ENCODE results near the gene CHTF18.

CHTF18 gene

DNA sequence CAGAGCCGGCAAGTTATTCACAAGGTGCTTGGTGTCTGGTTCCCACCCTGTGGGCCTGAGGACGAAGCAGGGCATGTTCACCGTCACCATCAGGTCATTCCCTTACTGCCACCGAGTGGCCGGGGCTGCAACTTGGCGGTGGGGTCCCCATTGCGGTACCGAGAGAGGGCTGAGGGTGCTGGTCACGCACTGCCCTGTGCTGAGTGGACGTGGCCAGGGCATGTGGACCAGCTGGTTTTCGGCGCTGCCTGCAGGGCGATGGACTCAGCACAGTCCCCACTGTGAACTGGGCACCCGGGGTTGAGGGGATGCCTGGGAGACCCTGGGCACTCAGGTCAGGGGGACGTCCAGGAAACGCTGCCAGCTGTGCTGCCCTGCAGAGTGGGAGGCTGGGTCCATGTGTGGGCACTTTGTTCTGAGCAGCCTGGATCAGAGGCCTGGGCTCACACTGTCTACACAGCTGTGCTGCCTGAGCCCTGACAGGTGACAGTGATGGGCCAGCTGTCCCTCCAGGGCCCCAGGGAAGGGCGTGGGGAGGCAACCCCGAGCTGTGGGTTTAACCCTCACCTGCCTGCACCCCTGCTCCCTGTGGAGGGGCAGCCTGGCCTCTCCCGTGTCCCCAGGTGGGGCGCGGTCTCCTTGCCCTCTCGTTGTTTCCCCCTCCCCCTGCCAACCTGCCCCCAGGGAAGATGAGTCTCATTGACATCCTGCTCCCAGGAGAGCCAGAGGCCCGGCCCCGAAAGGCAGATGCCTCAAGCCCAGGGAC, 51.4 kb downstream of the CHTF18 start:
- no peaks in the 10 kb centered on the region for H3K36me3 ChIP-seq (ENCODE audit: insufficient read depth, low read length)
- H3K9me3 ChIP-seq (ENCODE audit: control insufficient read depth, insufficient read depth, low read length) = peaks cover 11% of the 10 kb centered on the region
- no peaks in the 10 kb centered on the region for H3K4me1 ChIP-seq (ENCODE audit: insufficient read depth, low read length)
- H3K9ac ChIP-seq (ENCODE audit: low read depth, low read length) = no peak overlapping the region

DNA sequence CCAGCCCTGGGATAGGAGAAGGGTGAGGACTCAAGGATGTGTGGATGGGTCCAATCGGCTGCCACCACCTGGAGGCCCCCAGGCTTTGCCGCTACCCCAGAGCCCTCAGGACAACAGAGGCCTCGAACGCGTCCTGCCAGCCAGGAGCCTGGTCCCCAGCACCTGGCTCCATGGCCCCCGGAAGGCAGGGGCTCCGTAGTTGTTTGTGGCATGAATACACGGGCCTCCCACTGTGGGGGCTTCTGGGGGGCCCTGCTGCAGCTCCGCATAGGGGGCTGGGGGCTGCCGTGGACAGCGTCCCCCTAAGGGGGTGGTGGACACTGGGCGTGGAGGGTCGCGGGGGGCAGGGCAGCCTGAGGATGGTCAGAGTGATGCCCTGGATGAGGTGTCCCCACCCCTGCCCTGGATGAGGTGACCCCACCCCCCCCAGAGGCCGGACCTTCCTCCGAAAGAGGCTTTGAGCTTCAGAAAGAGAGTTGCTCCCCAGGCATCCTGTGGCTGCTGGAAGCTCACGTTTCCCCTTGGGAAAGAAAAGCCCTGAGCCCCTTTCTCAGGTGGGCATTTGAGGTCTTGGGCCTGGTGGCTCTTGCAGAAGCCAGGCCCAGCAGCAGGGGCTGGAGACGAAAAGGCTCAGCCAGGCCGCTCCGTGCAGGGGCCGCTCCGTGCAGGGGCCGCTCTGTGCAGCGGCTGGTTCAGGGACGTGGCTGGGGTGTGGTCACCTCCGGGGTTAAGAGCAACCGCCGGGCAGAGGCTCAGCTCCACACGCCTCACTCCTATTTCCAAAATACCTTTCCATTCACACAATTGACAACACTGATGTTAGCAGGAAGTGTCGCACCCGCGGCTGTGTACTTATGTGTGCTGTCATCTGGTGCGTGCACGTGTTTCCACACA, 52.4 kb downstream of the CHTF18 start:
- no peaks in the 10 kb centered on the region for H3K36me3 ChIP-seq (ENCODE audit: insufficient read depth, low read length)
- H3K9me3 ChIP-seq (ENCODE audit: control insufficient read depth, insufficient read depth, low read length) = peaks cover 7% of the 10 kb centered on the region; the same call in 1 of the 2 replicates
- no peak overlapping the region for H3K9ac ChIP-seq (ENCODE audit: low read depth, low read length)
- H3K4me1 ChIP-seq (ENCODE audit: insufficient read depth, low read length) = no peaks in the 10 kb centered on the region

DNA sequence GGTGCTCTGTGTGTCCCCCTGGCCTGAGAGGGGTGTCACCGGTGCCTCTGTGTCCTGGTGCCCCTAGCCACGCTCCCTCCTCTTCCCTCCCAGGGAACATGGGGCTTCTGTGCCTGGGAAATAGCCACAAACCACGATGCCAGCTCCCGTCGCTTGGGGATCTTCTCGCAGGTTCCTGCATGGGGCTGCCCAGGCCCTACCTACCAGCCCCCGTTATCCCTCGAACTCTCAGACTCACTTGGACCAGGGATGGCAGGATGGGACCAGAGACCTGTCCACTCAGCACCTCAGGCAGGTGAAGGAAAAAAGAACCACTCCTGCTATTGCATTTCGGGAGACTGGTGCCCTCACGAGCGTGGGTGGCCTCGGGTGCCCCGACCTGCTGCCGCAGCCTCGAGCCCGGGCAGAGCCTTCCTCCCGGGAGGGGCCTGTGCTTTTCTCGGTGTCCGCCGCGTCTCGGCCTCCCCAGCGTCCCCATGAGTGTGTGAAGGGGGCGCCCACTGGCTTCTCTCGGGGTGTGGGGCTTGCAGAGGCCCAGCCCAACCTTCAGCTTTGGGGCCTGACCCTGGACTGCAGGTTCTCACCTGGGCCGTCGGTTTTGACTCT, 53.1 kb downstream of the CHTF18 start:
- Histone ChIP-seq H3K9ac (ENCODE audit: low read depth, low read length) (no peak overlapping the region), H3K4me1 (ENCODE audit: insufficient read depth, low read length) (no peaks in the 10 kb centered on the region), H3K36me3 (ENCODE audit: insufficient read depth, low read length) (no peaks in the 10 kb centered on the region), H3K9me3 (ENCODE audit: control insufficient read depth, insufficient read depth, low read length) (peaks cover under 1% of the 10 kb centered on the region; the same call in 1 of the 2 replicates)

DNA sequence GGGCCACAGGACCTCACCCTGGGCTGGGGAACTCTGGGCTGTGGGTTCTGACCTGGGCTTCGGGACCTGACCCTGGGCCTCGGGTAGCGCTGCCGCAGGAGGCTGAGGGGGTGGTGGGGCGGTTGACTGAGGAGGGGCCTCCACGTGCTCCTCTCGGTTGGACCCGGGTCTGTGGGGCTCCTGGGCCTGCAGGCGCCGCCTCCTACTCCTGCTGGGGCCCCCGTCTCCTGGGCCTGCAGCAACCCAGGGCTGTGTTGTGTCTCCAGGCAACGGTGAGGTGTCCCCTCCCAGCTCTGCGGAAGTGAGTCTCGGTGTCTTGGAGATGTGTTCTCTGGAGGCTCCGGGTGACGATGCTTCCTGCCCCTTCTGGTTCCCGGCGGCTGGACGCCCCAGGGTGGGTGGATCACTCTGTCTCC, 53.6 kb downstream of the CHTF18 start:
- H3K36me3 ChIP-seq (ENCODE audit: insufficient read depth, low read length) = no peaks in the 10 kb centered on the region
- H3K4me1 ChIP-seq (ENCODE audit: insufficient read depth, low read length) = no peaks in the 10 kb centered on the region
- no peaks in the 10 kb centered on the region; the same call in 1 of the 2 replicates for H3K9me3 ChIP-seq (ENCODE audit: control insufficient read depth, insufficient read depth, low read length)
- no peak overlapping the region for H3K9ac ChIP-seq (ENCODE audit: low read depth, low read length)

DNA sequence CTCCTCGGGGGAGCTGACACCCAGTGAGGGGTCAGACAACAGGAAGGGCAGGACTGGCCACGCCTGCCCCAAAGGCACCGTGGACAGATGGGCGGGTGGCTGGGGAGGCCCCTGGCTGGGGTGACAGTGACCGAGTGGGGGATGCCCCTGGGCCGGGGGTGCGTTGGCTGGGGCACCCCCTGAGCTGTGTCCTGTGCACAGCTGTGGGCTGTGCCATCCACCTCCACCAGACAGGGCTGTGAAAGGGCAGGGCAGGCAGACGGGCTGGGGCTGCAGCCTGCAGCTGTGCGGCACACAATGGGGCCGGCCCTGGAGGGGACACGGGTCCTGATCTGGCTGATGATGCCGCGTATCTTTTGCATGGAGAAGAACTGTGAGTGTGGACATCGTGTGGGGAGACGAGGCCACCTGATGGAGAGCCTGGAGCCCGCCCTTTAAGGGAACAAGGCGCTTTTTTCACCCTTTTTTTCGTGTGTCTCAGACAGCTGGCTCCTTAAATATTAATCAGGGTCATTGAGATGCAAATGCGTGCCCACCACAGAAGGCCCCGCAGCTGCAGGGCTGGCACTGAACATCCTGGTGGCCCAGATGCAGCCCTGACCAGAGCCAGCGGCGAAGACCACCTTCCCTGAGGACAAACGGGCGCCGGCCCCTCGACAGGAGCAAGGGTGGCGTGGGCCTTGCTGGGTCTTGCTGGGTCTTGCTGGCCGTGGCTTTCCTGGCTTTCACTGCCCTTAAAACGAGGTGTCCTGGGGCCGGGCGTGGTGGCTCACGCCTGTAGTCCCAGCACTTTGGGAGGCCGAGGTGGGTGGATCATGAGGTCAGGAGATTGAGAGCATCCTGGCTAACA, 54.5 kb downstream of the CHTF18 start:
- Histone ChIP-seq H3K4me1 (ENCODE audit: insufficient read depth, low read length) (no peaks in the 10 kb centered on the region), H3K9ac (ENCODE audit: low read depth, low read length) (no peak overlapping the region), H3K9me3 (ENCODE audit: control insufficient read depth, insufficient read depth, low read length) (no peaks in the 10 kb centered on the region; the same call in 1 of the 2 replicates), H3K36me3 (ENCODE audit: insufficient read depth, low read length) (no peaks in the 10 kb centered on the region)

DNA sequence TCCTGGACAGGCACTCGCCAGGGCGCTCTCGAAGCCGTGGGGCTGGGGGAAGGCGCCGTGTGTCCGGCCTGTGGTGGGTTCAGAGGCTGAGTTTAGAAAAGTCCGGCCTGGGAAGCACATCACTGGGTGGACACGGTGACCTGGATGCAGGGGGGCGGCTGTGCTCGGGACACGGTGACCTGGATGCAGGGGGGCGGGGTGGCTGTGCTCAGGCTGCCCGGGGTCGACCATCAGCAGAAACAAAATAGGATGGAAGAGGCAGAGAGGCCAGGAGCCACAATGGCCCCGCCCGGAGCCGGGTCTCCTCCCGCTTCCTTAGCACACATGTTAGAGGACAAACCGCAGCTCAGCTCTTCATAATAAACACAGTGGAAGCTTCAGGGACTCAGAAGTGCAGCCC, 55.4 kb downstream of the CHTF18 start:
- H3K9ac ChIP-seq (ENCODE audit: low read depth, low read length) = no peak overlapping the region
- H3K36me3 ChIP-seq (ENCODE audit: insufficient read depth, low read length) = no peaks in the 10 kb centered on the region
- H3K9me3 ChIP-seq (ENCODE audit: control insufficient read depth, insufficient read depth, low read length) = no peaks in the 10 kb centered on the region; the same call in 1 of the 2 replicates
- no peaks in the 10 kb centered on the region for H3K4me1 ChIP-seq (ENCODE audit: insufficient read depth, low read length)

DNA sequence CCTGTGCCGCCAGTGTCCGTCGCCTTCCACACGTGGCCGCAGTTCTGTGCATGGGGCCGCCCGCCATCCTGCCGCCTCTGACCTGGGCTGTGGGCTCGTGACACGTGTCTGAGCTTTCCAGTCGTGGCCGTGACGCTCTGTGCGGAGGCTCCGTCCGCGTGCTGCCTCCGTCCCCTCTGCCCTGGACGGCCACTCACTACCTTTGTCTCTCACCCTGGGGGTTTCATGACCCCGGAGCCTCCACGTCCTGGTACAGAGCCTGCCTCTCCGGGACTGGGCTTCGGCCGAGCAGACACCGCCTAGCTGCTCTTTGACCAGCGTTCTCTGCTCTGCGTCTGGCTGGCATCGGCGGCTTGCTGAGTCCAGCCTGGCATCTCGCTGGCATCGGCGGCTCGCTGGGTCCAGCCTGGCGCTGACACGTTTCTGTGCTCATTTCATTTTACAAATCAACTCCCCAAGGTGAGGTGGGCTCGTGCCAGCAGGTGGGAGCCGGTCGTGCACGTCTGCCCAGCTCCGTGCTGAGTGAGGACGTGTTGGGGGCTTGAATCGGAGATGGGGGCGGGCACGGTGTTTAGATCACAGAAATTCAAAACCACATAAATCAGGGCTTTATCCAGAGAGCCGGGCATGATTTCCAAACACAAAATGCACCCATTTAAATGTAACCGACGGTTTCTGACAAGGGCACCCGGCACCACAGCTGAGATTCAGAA, 56.4 kb downstream of the CHTF18 start:
- no peaks in the 10 kb centered on the region; the same call in 1 of the 2 replicates for H3K9me3 ChIP-seq (ENCODE audit: control insufficient read depth, insufficient read depth, low read length)
- H3K9ac ChIP-seq (ENCODE audit: low read depth, low read length) = no peak overlapping the region

DNA sequence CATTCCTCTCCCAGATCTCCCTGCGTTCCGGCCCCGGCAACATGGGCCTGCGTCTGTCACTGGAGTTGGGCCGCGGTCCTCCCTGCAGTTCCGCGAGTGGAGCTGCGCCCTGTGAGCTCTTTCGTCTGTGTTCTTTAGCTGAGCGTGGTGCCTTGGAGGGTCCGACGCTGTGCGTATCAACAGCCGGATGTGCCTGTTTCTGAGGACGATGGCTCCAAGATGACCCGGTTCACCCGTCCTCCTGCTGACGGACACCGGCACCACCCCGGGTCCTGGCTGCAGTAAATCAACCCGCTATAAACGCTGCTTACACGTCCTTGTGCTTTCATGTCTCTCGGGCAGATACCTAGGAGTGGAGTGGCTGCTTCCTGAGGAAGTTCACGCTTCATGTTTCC, 56.9 kb downstream of the CHTF18 start:
- H3K4me1 ChIP-seq (ENCODE audit: insufficient read depth, low read length) = no peaks in the 10 kb centered on the region
- no peaks in the 10 kb centered on the region; the same call in 1 of the 2 replicates for H3K9me3 ChIP-seq (ENCODE audit: control insufficient read depth, insufficient read depth, low read length)
- H3K36me3 ChIP-seq (ENCODE audit: insufficient read depth, low read length) = no peaks in the 10 kb centered on the region
- H3K9ac ChIP-seq (ENCODE audit: low read depth, low read length) = no peak overlapping the region

More for the DNA sequence above, 56.4 kb downstream of the CHTF18 start:
- no peaks in the 10 kb centered on the region for H3K36me3 ChIP-seq (ENCODE audit: insufficient read depth, low read length)
- H3K4me1 ChIP-seq (ENCODE audit: insufficient read depth, low read length) = no peaks in the 10 kb centered on the region

DNA sequence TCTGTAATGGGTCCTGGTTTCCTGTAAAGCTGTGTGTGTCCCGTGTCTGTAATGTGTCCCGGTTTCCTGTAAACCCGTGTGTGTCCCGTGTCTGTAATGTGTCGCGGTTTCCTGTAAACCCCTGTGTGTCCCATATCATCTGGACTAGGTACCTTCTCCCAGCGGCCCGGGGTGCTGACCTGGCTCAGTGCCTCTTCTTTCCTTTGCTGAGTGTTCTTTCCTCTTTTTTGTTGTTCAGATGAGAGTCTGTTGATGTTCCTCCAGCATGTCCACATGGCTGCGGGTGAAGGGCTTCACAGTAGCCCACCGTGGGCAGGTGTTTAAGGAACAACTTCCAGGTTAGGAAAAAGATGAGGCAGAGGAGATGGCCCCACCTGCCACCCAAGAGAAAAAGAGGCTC, 58.7 kb downstream of the CHTF18 start:
- H3K36me3 ChIP-seq (ENCODE audit: insufficient read depth, low read length) = no peaks in the 10 kb centered on the region
- no peaks in the 10 kb centered on the region; the same call in 1 of the 2 replicates for H3K9me3 ChIP-seq (ENCODE audit: control insufficient read depth, insufficient read depth, low read length)
- no peaks in the 10 kb centered on the region for H3K4me1 ChIP-seq (ENCODE audit: insufficient read depth, low read length)
- H3K9ac ChIP-seq (ENCODE audit: low read depth, low read length) = no peak overlapping the region
